HTR-8/SVneo (cell line): Measurements from ENCODE around the gene RAB4B.
"Not testable (repeated sequence)": the region's sequence is repeated elsewhere in the genome, so short reads cannot be mapped to it uniquely, and the experiment has no call there.

Experiments used
- DNase-seq: peaks from one replicate; pipeline ENCODE4 v3.0.0; 2011; ENCODE audit warnings: low spot score, mixed read lengths; ENCODE audit not compliant: insufficient read length
- FAIRE-seq: peaks from 2 replicates; lab custom pipeline; 2011; peaks lifted over from hg19 to GRCh38; lab: Jason Lieb, UNC

Gene RAB4B

DNA sequence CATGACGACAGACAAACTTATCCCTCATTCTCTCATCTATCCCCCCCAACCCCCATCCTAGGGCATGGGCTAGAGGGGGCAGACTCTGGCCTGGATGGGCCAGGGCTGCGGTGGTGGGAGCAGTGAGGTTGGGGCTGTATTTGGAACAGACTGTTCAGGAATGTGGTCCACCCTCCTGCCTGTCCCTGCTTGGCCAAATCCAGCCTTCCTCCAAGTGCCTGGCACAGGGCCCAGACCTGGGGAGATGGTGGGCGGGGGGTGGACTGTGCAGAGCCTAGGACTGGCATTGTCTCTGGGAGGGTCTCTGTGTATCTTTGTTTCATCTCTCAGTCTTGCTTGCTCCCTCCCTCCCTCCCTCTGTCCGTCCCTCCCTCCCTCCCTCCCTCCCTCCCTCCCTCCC lies 35.1 kb downstream of the RAB4B start:
- no peak for DNase-seq
- no peak for FAIRE-seq

DNA sequence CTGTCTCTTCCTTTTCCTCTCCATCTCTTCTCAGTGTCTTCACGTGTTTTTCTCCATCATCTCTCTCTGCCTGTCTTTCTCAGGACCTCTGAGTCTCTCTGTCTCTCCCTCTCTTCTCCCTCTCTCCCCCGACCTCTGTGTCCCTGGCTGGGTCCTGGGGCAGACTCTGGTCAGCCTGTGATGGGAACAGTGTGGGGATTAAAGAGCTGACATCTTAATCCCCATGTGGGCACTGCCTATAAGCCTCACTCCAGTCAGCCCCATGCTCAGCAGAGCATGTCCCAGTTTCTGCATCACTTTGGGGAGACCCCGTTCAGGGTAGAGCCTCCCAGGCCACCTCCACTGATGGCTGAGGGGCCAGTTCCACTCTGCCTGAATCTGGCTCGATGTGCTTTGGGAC lies 37.2 kb downstream of the RAB4B start:
- DNase-seq (no peak), FAIRE-seq (no peak)

DNA sequence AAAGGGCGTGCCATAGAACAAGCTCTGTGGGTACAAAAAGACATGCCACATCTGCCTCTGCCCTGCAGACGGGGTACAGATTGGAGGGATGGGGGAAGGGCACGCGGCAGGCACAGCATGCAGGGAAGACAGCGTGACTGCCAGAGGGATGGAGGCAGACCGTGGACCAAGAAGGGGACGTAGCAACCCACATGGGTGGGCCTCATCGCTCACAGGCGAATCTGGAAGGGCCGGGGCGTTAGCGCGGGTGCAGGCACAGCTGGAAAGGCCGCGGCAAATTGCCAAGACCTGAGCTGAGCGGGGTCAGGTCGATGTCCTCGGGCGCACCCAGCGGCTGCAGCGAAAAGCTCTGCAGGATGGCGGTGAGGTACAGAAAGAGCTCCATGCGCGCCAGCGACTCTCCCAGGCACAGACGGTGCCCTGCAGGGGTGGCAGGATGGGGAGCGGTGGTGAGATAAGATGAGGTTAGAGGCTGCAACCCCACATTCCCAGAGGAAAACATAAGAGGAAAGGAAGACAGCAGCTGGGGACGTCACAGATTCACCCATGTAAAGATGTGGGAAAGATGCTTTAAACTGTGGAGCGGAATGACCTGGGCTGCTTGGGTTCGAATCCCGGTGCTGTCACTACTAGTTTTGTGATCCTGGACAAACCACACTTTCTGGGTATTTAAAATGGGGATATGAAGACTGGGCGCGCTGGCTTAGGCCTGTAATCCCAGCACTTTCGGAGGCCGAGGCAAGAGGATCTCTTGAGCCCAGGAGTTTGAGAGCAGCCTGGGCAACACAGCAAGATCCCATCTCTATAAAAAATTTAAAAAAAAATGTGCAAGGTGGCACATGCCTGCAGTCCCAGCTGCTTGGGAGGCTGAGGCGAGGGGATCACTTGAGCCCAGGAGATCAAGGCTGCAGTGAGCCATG lies 40.7 kb downstream of the RAB4B start:
- not testable (repeated sequence) for FAIRE-seq, DNase-seq

DNA sequence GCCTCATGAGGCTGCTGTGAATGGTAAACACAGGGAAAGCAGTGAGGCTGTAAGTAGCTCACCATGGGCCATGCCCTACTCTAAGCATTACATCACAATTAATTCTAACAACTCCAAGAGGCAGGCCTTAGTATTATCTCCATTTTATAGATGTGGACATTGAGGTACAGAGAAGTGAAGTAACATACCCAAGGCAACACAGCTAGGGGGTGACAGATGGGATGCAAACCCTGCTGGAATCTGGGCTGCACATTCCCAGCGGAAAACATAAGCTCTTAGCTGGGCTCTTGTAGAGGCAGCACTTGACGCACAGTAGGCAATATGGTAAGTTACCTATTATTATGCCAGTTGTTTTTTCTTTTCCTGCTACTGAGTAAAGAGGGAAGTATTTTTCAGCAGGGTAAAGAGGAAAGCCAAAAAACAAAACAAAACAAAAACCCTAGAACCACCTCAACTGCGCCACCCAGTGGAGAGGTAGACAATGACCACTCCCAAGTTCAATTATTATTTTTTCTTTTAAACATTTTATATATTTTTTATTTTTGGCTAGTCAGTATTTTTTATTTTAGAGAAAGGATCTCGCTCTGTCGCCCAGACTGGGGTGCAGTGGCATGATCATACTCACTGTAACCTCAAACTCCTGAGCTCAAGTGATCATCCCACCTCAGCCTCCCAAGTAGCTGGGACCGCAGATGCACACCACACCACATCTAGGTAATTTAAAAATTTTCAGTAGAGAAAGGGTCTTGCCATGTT lies 41.6 kb downstream of the RAB4B start:
- not testable (repeated sequence) for FAIRE-seq, DNase-seq

DNA sequence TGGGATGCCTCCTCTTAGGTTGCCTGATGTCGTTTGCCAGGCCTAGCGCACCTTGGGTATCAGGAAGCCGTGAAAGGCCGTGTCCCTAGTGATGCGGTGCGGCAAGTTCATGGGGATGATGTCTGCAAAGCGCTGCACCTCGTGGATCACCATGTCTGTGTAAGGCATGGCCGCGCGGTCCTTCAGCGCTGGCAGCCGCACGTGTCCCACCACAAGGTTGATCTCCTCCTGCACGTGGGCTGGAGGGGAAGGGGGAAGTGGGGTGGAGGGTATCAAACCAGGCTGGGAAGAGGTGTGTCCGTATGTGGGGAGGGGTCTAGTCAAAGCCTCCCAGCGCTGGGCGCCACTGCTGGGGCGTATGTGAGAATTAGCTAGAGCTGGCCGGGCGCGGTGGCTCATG lies 44.1 kb downstream of the RAB4B start:
- DNase-seq (no peak), FAIRE-seq (no peak)

DNA sequence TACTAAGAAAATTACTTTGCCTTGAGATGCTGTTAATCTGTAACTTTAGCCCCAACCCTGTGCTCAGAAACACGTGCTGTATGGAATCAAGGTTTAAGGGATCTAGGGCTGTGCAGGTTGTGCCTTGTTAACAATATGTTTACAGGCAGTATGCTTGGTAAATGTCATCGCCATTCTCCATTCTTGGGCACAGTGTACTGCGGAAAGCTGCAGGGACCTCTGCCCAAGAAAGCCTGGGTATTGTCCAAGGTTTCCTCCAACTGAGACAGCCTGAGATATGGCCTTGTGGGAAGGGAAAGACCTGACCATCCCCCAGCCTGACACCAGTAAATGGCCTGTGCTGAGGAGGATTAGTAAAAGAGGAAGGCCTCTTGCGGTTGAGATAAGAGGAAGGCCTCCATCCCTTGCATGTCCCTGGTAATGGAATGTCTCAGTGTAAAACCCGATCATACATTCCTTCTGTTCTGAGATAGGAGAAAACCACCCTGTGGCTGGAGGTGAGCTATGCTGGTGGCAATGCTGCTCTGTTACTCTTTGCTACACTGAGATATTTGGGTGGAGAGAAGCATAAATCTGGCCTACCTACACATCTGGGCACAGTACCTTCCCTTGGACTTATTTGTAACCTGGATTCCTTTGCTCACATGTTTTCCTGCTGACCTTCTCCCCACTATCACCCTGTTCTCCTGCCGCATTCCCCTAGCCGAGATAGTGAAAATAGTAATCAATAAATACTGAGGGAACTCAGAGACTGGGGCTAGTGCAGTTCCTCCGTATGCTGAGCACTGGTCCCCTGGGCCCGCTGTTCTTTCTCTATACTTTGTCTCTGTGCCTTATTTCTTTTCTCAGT lies 44.9 kb downstream of the RAB4B start:
- not testable (repeated sequence) for DNase-seq, FAIRE-seq

- not testable (repeated sequence) for FAIRE-seq, DNase-seq
Measured at GRCh38 chr19:40824916-40825315, 46.9 kb downstream of the RAB4B start.

DNA sequence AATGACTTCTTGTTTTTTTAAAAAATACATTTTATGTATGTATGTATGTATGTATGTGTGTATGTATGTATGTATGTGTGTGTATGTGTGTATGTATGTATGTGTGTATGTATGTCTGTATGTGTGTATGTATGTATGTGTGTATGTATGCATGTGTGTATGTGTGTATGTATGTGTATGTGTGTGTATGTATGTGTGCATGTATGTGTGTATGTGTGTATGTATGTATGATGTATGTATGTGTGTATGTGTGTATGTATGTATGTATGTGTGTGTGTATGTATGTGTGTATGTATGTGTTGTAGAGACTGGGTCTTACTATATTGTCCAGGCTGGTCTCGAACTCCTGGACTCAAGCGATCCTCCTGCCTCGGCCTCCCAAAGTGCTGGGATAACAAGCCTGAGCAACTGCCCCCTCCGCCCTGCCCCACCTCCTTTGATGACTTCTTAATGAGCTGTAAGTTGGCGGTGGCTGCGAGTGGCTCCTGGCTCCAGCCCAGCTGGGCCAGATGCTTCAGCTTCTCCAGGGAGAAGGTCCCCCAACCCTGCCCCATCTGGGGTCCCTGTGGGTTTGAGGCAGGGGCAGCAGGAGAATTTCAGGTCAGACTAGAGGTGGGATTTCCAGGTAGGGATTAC lies 47.5 kb downstream of the RAB4B start:
- peak; percentile 91 for FAIRE-seq
- not testable (repeated sequence) for DNase-seq

- FAIRE-seq, DNase-seq: not testable (repeated sequence)
Measured at GRCh38 chr19:40826312-40826698, 48.3 kb downstream of the RAB4B start.

DNA sequence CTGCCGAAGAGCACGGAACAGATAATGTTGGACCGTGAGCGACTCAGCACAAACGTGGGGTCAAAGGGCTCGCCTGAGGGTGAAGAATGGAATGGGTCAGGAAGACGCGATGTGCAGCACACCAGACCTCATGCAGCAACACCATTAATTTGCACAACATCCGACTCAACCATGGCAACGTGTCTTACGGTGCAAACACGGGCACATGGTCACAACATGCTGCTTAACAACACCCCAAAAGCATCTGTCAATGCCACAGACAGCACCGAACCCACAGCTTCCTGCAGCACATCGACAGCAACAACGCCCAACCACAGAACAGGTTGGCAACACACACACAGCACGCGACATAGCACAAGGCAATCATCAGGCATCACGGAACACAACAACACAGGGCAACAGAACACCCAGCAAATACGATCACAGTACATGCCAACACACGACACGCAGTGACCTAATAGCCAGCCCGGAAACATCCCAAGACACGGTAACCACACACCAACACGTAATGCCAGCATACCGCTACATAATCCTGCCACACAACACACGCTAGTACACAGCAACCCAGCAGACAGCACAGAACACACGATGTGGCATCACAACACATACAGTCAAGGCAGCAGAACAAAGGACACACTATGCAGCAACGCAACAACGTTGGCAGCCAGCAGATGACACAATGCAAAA lies 48.8 kb downstream of the RAB4B start:
- peak; percentile 98 for FAIRE-seq
- not testable (repeated sequence) for DNase-seq

- DNase-seq (no peak), FAIRE-seq (no peak)
Measured at GRCh38 chr19:40827386-40828247, 49.6 kb downstream of the RAB4B start.

DNA sequence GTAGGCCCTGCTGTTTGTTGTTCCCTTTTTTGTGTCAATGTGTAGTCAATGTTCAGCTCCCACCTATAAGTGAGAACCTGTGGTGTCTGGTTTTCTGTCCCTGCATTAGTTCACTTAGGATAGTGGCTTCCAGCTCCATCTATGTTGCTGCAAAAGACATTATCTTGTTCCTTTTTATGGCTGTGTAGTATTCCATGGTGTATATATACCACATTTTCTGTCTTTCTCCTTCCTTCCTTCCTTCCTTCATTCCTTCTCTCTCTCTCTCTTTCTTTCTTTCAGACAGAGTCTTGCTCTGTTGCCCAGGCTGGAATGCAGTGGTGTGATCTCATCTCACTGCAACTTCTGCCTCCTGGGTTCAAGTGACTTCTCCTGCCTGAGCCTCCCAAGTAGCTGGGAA lies 51.2 kb downstream of the RAB4B start:
- FAIRE-seq (no peak), DNase-seq (no peak)

- DNase-seq, FAIRE-seq: not testable (repeated sequence)
Measured at GRCh38 chr19:40830741-40831140, 52.7 kb downstream of the RAB4B start.

- peak; percentile 66 for FAIRE-seq
- peak; percentile 80 for DNase-seq
Measured at GRCh38 chr19:40831502-40832430, 53.7 kb downstream of the RAB4B start.

- DNase-seq, FAIRE-seq: not testable (repeated sequence)
Measured at GRCh38 chr19:40832431-40832790, 54.4 kb downstream of the RAB4B start.

GRCh38 chr19:40833728-40834533 lies 55.9 kb downstream of the RAB4B start:
- DNase-seq, FAIRE-seq: not testable (repeated sequence)
